NCI-H1105 treated with DMSO at 0.1 percent for 48 hours (cell line): ENCODE measurements around the gene FHIT.
"Not testable (repeated sequence)": the region's sequence is repeated elsewhere in the genome, so short reads cannot be mapped to it uniquely, and the experiment has no call there.

Experiments used
- DNase-seq: peaks from one replicate; lab custom pipeline; 2025; lab: John Stamatoyannopoulos, UW

FHIT gene

GRCh38 chr3:61226166-61226686 lies 25.0 kb downstream of the FHIT start:
- DNase-seq, result no peak

DNA sequence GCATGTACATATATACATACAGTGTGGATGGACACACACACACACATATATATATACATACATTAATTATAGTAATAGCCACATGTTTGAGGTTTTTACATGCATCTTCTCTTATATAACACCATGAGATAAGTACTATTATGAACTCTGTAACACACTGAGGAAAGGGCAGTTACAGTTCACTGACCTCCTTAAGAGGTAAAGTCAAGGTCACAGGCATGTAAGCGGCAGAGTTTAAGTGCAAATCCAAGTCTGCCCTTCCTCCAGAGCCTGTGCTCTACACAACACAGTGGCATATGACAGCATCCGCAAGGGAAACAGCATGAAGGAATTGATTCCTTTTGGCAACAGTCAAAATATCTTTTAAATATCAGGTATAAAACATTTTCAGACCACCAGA lies 26.4 kb downstream of the FHIT start:
- DNase-seq, result no peak

GRCh38 chr3:61223451-61223850 lies 27.8 kb downstream of the FHIT start:
- no peak for DNase-seq

DNA sequence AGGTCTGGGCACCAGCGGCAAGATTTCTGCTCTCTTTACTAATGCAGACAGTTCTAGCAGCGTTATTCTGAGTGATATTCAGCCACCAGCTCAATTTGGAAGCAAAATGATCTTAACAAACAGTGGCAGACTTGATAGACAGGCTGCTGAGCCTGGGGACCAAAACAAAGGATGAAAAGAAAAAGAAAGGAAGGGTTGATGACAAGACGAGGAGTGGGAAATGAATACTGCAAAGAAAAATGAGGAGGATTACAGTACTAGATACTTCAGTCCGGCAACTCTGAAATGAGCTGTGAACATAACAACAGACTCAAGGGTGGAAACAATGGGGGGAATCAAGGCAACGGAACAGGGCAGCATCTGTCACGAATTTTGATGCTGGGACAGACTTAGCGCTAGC lies 28.8 kb downstream of the FHIT start:
- no peak for DNase-seq

GRCh38 chr3:61221759-61222362 lies 29.4 kb downstream of the FHIT start:
- no peak for DNase-seq

DNA sequence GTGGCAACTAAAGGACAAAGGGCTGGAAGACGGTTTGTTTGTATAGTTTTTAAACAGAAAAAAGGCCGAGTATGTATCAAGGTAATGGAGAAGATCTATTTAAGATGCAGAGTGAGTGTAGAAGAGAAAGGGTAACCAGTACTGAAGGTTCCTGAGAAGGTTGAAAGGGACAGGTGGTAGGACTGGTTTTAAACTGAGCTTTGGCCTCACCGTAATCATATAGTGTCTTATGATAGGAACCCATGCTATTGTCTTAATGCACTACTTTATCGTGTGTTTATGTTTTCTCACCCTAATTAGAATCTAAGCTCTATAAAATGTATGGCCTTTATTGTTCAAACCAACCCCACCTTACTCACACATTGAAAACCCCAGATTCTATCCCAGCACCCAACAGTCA lies 32.7 kb downstream of the FHIT start:
- DNase-seq, result no peak

GRCh38 chr3:61216171-61216570 lies 35.1 kb downstream of the FHIT start:
- not testable (repeated sequence) for DNase-seq

- DNase-seq, result no peak
These were observed 49.2 kb downstream of the FHIT start for GRCh38 chr3:61202086-61202485.

DNA sequence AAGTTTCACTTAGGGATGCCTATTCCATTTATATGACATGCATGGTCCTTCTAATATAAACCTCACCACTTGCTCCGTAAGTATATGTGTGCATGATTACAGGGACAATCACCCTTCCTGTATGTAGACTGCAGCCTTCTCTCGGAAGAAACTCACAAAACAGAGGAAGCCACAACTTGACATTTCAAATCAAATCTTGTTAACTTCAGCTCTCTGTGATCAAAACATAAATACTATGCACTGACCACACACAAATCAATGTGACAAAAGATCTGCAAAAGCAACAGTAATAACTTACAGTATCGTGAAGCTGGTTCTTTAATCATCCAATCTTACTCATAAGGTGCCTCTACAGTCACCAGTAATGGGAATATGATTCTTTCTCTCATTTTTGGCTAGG lies 50.2 kb downstream of the FHIT start:
- DNase-seq, result no peak

DNA sequence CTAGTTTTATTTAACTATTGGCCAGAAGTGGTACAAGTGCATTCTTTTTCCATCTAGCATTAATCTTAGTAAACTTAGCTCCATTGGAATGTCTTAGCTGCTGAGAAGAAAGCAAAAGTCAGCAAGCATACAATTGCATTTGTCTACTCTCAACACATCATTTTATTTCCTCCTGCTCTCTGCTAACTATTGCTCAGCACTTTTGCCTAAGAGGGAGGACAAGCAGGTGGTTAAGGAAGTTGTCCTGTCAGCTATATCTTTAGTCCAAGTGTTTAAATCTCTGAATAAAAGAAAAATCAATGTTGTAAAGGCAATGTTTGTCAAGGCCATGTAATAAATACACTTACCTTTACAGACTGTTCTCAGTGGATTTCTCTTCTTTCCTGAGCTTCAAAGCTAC lies 51.0 kb downstream of the FHIT start:
- DNase-seq, result no peak

GRCh38 chr3:61199843-61200242 lies 51.4 kb downstream of the FHIT start:
- no peak for DNase-seq

DNA sequence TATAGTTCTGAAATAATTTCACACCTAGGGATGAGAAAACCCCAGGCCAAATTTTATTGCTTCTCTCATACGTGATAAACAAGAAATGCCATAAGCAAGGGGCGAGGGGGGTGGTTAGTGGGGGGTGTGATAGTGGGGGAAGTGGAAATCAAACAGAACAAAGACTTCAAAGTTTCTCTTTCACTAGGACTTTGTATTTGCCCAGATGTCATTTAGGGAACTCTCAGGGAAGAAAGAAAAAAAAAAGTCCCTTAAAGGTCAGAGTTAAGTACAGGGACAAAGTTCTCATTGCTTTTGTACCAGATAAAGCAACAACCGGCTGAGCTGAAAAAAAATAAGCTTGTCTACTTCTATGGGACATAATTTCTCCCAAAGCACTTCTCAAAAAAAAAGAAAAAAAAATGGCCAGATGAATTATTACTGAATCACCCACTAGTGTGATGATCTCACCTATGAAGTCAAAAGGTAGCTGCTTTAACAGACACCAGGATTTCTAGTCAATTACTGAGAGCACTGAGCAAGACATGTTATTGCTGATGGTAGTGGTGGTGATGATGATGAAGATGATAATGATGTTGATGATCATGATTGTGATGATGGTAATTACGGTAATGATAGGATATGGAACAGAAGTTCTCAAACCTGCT lies 56.2 kb downstream of the FHIT start:
- no peak for DNase-seq

DNA sequence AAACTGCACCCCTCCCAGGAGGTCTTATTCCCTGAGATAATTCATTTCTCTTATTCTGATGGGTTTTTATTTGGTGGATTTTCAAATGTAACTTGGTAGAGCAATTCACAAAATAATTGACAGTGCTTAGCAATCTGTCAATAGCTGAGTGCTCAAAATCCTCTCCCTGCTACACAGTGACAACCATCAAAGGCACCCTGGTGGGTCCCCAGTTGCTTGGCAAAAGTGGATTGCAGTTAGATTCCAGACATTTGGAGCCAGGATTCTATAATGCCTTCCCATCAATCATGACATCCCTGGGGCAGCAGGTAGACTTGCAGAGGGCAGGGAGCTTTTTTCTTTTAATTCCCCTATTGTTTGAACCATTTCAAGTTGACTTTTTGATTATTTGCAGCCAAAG lies 59.0 kb downstream of the FHIT start:
- no peak for DNase-seq

- DNase-seq, result not testable (repeated sequence)
These were observed 61.0 kb downstream of the FHIT start for GRCh38 chr3:61190205-61190604.

DNA sequence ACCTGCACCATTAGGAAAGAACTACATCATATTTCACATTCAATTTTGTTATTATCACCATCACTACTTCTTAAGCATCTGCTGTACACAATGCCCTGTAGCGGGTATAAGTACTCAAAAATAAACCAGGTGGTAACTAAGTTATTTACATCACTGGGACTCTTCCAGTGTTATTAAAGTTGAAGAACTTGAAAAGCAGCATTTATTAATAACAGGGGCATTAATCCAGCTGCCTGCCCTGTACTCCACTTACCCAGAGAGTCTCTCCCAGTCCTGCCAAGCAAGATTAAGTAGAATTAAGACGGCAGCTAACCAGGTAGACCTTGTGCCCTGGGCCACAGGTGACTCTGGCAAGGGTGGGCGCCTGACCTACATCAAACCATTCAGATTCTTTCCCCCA lies 65.2 kb downstream of the FHIT start:
- DNase-seq, result peak; percentile 19

GRCh38 chr3:61184956-61185355 lies 66.3 kb downstream of the FHIT start:
- no peak for DNase-seq

GRCh38 chr3:61182662-61183061 lies 68.6 kb downstream of the FHIT start:
- DNase-seq, result no peak

GRCh38 chr3:61181874-61182273 lies 69.4 kb downstream of the FHIT start:
- DNase-seq, result no peak

DNA sequence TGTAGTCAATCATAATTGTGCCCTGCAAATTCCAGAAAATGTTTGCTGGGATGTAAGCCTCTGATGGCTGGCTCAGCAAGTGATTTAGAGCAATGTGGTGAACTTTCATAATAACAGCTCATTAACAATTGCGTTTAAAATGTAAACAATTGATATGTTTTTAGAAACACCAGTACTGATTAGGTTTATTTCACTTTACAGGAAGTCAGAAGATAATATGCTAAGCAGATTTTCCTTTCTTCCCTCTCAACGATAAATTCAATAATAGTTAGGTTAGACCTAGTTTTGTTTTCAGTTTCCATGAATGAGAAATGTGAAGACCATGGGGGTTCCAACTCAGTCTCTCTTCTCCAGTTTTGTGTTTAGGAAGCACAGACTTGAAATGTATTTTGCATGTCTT lies 71.0 kb downstream of the FHIT start:
- DNase-seq, result no peak

- DNase-seq, result no peak
These were observed 73.1 kb downstream of the FHIT start for GRCh38 chr3:61178167-61178566.

- DNase-seq, result no peak
These were observed 73.8 kb downstream of the FHIT start for GRCh38 chr3:61177450-61177849.

GRCh38 chr3:61173676-61174075 lies 77.6 kb downstream of the FHIT start:
- DNase-seq, result no peak

DNA sequence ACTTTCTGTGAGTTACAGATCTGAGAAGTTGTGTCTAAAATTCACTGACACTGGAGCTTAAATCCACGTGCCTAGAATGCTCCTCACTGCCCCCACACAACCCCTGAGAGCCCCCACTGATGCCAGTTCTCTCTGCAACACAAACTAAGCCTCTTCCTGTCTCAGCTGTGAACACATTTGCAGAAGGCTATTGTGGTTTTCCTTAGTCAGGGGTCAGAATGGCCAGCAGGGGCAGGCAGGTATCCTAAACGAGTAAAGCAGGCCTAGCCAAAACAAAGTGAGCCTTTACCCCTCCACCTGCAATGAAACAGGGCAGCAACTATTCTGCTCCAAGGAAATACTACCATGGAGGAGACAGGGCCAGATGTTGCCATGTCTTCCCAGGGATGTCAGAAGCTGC lies 78.6 kb downstream of the FHIT start:
- no peak for DNase-seq

DNA sequence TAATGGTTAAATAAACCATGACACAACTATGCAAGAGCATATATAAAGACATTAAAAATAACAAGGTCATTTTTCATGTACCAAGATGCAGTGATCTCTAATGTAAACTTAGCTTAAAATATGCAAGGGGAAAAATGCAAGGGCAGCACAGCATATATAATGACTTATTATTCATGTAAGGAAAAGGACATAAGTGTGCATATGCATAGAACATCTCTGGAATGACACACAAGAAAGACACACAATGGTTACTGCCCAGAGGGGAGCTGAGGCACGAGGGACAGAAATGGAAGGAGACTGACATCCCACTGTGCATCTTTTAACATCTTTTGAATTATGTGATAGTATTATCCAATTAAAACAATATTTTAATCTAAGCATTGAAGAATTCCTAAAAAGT lies 79.0 kb downstream of the FHIT start:
- no peak for DNase-seq
